Mucosa of gallbladder (tissue), 1 donor: ENCODE measurements around the gene ZNF625. TPM values are rescaled to one million over a fixed set of nuclear protein-coding genes. Genes with fewer than 3 reads are reported as not detected.

Experiments used
- DNase-seq: peaks from one replicate; pipeline ENCODE4 v3.0.0-alpha.2; 2020; ENCODE audit warnings: low spot score
- total RNA-seq: library from RNA; stranded (reverse); gene quantifications from one replicate; pipeline ENCODE4 v1.2.1, GENCODE V29; 2021
- donor health status: DM: no; HTN: no; CAD: no.

The ZNF625 gene
- 5.9 TPM for total RNA-seq

GRCh38 chr19:12156223-12157058, at the start of gene ZNF625:
ZNF625 (minus strand) TSS chr19:12156734; CDS start chr19:12156558, 176 bp downstream.
- DNase-seq = peak; percentile 88

- DNase-seq = no peak
Measured at GRCh38 chr19:12205296-12205695, 48.8 kb upstream of the ZNF625 start.

- DNase-seq = peak; percentile 37
Measured at GRCh38 chr19:12202250-12202649, 45.7 kb upstream of the ZNF625 start.

DNA sequence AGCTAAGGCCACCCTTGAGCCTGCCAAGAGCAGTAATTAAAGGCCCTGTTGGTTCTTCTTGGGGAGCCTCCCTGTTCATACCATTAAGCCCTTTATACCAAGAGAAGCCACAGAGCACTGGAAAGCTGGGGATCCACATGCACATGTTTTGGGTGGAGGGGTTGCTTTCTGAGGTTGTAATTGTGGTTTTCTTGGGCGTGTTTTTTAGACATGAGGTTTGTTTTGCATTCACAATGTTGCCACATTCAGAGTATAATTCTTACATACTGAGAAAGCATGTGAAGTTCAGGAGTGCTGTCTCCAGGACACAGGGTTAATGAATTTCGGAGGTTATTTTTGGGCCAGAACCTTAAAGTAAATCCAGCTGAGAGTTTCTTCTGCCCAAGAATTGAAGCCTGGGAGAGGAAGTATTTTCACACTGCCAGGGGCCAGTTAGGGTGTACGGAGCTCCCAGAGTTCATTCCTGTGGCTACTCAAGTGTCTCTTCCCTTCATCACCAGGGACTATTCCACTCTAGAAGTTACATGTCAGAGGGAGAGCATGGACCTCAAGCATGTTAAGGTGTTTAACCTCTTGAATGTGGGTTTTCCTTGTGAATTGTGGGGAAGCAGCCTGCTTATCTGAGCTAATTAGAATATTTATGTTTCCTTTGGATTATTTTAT, 43.4 kb upstream of the ZNF625 start:
- no peak for DNase-seq

DNA sequence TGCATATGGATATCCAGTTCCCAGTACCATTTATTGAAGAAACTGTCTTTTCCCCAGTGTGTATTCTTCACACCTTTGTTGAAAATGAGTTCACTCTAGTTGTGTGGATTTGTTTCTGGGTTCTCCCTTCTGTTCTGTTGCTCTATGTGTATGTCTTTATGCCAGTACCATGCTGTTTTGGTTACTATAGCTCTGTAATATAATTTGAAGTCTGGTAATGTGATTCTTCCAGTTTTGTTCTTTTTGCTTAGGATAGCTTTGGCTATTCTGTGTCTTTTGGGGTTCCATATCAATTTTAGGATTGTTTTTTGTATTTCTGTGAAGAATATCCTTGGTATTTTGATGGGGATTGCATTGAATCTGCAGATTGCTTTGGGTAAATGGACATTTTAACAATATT, 41.6 kb upstream of the ZNF625 start:
- no peak for DNase-seq

- peak; percentile 93 for DNase-seq
Measured at GRCh38 chr19:12194827-12195731, 38.5 kb upstream of the ZNF625 start.

DNA sequence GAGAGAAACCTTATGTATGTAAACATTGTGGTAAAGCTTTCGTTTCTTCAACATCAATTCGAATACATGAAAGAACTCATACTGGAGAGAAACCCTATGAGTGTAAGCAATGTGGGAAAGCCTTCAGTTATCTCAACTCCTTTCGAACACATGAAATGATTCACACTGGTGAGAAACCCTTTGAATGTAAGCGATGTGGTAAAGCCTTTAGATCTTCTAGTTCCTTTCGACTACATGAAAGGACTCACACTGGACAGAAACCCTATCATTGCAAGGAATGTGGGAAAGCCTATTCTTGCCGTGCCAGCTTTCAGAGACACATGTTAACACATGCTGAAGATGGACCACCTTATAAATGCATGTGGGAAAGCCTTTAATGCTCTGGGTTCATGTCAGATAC, 31.1 kb upstream of the ZNF625 start:
- DNase-seq = no peak

- DNase-seq = no peak
Measured at GRCh38 chr19:12180377-12180776, 23.8 kb upstream of the ZNF625 start.

GRCh38 chr19:12166626-12167025, 10.1 kb upstream of the ZNF625 start:
- no peak for DNase-seq

DNA sequence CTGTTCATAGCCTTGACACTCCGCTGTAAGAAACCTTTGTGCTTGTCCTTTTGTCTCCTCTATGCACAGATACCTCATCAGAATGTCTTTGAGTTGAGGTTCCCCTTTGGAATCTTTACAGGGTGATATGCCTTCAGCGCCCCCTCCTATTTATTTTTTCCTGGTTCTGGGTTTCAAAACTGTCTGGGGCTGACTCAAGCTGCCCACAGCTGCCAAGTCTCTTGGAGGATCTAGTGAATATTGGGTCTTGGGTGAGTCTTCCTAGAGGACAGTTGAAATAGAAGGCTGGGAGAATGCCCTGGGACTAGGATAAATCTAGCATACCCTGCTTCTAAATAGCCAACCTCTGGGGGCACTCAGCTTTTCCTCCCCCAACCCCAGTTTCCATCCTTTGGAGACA, 7.3 kb upstream of the ZNF625 start:
- DNase-seq = no peak

DNA sequence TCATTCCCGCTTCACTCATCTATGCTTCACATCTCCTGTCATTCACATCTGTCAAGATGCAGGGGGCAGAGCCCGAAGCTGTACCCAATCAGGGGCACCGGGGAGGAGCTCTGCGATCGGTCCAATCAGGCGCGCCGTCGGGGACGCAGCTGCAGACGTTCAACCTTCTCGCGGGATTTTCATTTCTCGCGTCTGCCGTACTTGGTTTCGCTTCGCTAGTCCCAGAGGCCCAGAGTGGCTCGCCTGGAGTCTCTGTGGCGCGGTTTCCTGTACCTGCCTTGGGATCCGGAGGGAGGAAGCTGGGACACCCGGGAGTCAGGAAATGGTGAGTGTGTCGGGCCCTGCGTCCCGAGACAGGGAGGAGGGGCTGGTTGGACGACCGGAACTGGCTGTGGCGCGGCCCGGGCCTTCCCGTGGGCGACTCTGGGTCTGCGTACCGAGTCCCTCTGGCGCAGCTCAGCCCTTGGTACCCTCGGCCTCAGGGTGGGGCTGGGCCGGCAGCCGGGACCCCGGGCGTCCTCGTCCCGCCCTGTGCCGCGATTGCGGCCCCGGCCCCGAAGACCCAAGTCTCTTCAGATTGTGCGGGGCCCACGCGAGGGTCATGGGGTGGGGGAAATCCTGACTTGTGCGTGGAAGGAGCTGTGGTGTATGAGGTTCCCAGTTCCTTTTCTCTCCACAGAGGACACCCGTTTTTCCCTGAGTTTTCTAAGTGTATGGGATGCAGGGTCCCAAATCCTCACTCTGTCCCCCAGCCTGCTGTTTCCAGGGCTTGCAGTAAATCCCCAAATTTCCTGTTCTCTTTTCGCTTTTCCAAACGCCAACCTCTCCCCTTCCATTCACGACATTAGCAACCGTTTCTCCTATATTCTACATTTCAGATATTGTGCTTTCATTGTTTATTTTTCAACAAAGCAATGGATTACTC, 6.6 kb upstream of the ZNF625 start, which contains the start of gene ZNF136:
Gene ZNF136 (plus strand): TSS at position 215 of the 925 bp plus-strand sequence. CDS start 108 bp downstream, at position 323.
- DNase-seq = peak; percentile 97

DNA sequence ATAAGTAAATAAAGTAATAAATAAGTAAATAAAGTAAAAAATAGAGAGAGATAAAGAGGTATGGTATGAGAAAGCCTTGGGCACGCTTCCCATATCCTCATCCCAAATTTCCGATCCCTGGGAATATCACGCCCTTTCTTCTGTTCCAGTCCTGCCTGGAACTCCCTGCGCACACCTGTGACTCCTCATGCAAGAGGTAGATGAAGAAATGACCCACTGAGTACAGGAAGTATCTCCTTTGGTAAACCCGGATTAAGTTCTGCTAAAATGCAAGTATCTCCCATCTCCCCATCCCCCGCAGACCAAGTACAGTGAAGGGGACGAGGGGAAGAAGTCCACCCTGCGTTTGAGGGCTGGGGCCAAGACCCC, 6.0 kb upstream of the ZNF625 start:
- no peak for DNase-seq

GRCh38 chr19:12159773-12160414, 3.4 kb upstream of the ZNF625 start:
- DNase-seq = no peak

DNA sequence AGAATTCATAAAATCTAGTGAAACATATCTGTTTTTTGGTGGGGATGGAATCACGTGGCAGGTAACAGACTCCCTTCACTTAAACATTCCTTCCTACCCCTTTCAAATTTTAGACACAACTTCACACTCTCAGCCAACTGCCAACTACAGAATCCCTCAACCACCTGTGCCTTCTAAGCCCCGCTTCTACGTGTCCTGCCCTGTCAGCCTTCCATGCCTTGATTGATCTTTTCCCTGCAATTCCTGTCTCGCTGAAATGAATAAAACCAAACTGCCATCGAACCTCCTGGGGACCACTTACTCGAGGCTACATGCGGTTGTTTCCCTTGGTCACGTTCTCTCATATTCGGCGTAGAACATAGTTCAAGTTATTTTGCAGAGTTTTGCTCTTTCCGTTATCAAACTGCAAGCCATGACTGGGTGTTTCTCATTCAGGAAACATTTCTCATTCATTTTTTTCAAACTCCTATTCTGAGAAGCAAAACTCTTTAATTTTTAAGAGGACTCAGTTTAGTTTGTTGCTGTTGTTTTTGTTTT, 1.1 kb downstream of the ZNF625 start:
- no peak for DNase-seq

GRCh38 chr19:12145348-12145747, 11.2 kb downstream of the ZNF625 start:
- DNase-seq = no peak

GRCh38 chr19:12141405-12141736, 15.2 kb downstream of the ZNF625 start:
- no peak for DNase-seq

DNA sequence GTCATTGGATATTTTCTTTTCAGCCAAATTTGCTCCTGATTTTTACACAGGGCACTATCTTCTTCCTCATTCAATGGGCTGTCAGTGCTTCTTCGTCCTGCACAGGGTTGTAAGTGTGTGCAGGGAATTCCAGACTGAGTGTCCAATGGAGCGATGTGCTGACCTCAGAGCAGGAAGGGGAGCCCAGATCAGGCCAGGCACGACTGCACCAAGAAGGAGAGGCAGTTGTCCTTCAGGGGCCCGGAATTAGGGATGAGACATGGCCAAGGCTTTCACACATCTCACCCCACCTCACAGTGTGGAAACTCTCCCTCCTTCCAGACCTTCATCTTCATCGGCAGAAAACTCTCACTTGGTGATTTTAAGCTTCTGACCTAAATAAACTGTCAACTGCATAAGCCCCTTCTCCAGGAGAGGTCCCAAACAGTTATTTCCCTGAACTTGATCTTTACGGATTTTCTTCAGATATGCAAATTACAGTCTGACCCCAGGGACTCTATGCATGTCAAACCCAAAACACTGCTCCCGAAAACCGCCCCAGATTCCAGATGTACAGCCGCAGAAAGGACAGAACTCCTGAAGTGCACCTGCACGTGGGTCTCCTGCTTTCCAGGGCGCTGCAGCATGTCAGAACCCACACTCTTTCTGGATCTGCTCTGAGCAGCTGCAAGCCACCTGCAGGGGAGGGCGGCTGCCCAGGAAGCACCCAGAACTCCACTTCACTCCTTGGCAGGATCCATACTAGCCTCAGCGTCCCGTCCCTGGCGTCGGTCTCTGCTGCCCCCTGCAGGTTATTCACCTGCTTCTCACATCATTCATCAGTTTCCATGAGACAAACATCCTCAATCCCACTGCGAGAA, 15.8 kb downstream of the ZNF625 start:
- peak; percentile 91 for DNase-seq

- peak; percentile 97 for DNase-seq
Measured at GRCh38 chr19:12139885-12140544, 16.5 kb downstream of the ZNF625 start, which contains the start of gene ZNF20. ZNF20 (minus strand) TSS chr19:12140350; CDS start chr19:12140182, 168 bp downstream.

DNA sequence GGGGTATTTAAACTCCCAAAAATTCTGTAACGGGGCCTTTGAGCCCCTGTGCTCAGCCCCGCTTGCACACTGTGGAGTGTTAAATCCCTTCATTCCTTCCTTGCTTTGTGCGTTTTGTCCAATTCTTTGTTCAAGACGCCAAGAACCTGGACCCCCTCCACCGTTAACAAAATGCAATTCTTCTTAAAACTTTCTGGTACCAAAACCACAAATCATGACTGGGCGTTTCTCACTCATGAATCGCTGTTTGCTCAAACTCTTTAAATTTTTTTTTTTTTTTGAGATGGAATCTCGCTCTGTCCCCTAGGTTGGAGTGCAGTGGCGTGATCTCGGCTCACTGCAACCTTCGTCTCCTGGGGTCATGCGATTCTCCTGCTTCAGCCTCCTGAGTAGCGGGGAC, 17.3 kb downstream of the ZNF625 start:
- DNase-seq = no peak
